Panc1 (cell line): Measurements from ENCODE around the gene ATP6V1C2. TPM values are rescaled to one million over a fixed set of nuclear protein-coding genes. Genes with fewer than 3 reads are reported as not detected.

ENCODE experiments used
- ATAC-seq: fragments of 200-7000 bp; cut with Tn5 transposase; 2 replicates; pipeline ENCODE4 v1.9.1; 2020; ENCODE audit warnings: mild to moderate bottlenecking, moderate library complexity
- BruUV-seq: library from RNA; stranded (reverse); fragments of 400-500 nt; replicated peaks from 2 replicates; lab custom pipeline; 2021; lab: Mats Ljungman, UMichigan
- CTCF ChIA-PET: fragments of 300-600 bp; sonication (Branson Sonifier 250); formaldehyde crosslinking; loops from one replicate; lab custom pipeline; 2022; ENCODE audit warnings: antibody characterized with exemption; lab: Charles Lee
- POLR2A ChIA-PET: fragments of 300-600 bp; sonication (Branson Sonifier 250); formaldehyde crosslinking; loops from one replicate; lab custom pipeline; 2022; ENCODE audit warnings: antibody characterized with exemption; lab: Charles Lee
- DNase-seq: peaks from one replicate; pipeline ENCODE4 v3.0.0-alpha.2; 2010; ENCODE audit warnings: low read depth, low spot score
- H3K27ac ChIP-seq: 2 replicates; pipeline ENCODE4 v1.5.1; 2011; ENCODE audit warnings: mild to moderate bottlenecking, low read length, inconsistent platforms
- H3K27me3 ChIP-seq: fragments of 200-500 bp; sonication (Bioruptor generic); 2 replicates; pipeline ENCODE4 v1.6.0; 2014; ENCODE audit warnings: low read length, inconsistent platforms; ENCODE audit not compliant: control insufficient read depth, insufficient read depth
- H3K36me3 ChIP-seq: fragments of 200-500 bp; sonication (Bioruptor generic); 2 replicates; pipeline ENCODE4 v1.5.1; 2014; ENCODE audit warnings: inconsistent platforms, mild to moderate bottlenecking, low read length, moderate library complexity; ENCODE audit not compliant: control insufficient read depth, insufficient read depth
- H3K4me1 ChIP-seq: 2 replicates; pipeline ENCODE4 v1.5.1; 2011; ENCODE audit warnings: inconsistent platforms, mild to moderate bottlenecking, low read length, moderate library complexity; ENCODE audit not compliant: control insufficient read depth, insufficient read depth
- H3K4me3 ChIP-seq, 2 experiments: 2 replicates each; pipeline ENCODE4 v1.5.1; 2011 to 2012; ENCODE audit warnings: low read depth in 2 of 2, low read length in 2 of 2, mild to moderate bottlenecking in 2 of 2, inconsistent platforms in 1 of 2, moderate library complexity in 1 of 2
- H3K9me3 ChIP-seq: fragments of 200-500 bp; sonication (Bioruptor generic); 2 replicates; pipeline ENCODE4 v1.5.1; 2014; ENCODE audit warnings: low read depth, mild to moderate bottlenecking, inconsistent platforms, low read length, moderate library complexity; ENCODE audit not compliant: control insufficient read depth, insufficient read depth
- CTCF ChIP-seq: fragments of 450-650 bp; IDR thresholded peaks from 2 replicates; pipeline ENCODE4 v1.5.1; 2017; ENCODE audit warnings: mild to moderate bottlenecking
- POLR2AphosphoS5 ChIP-seq: IDR thresholded peaks from 2 replicates; pipeline ENCODE4 v1.6.1; 2012; ENCODE audit warnings: mild to moderate bottlenecking, low read depth, low read length, moderate library complexity
- REST ChIP-seq, 2 experiments: IDR thresholded peaks; 2 replicates each; pipeline ENCODE4 v1.6.1; 2011 to 2012; ENCODE audit warnings: low read depth in 2 of 2, control low read depth in 1 of 2, low read length in 1 of 2, mild to moderate bottlenecking in 1 of 2, moderate library complexity in 1 of 2; ENCODE audit not compliant: insufficient read depth in 1 of 2
- SIN3A ChIP-seq: IDR thresholded peaks from 2 replicates; pipeline ENCODE4 v1.6.1; 2012; ENCODE audit warnings: low read depth, mild to moderate bottlenecking, low read length, moderate library complexity, borderline replicate concordance; ENCODE audit not compliant: insufficient read depth
- TCF7L2 ChIP-seq: IDR thresholded peaks from 2 replicates; pipeline ENCODE4 v1.6.1; 2011; ENCODE audit warnings: mild to moderate bottlenecking, low read depth, low read length, inconsistent platforms
- in situ Hi-C: cut with HindIII; loops from 2 replicates; pipeline ENCODE4 v1.10.0; 2016; ENCODE audit warnings: low sequenced_read_pairs, low pct_unique_long_range_greater_than_20kb
- intact Hi-C: fragments of 100-400 bp; cut with micrococcal nuclease; formaldehyde crosslinking; loops from one replicate; pipeline ENCODE4 v1.10.0; 2022; ENCODE audit not compliant: unreplicated experiment
- total RNA-seq: library from RNA; stranded (reverse); gene quantifications from one replicate; pipeline ENCODE4 v1.2.1, GENCODE V29; 2021; ENCODE audit not compliant: unreplicated experiment

Gene ATP6V1C2
- total RNA-seq, 1 experiment from 2014 or later = 0.54 TPM

- in situ Hi-C loops (no loop called here), intact Hi-C loops (no loop called here)
- no peaks in the 10 kb centered on the region for H3K9me3 ChIP-seq
- DNase-seq (no peak), ATAC-seq (no peak)
- H3K36me3 ChIP-seq = no peaks in the 10 kb centered on the region
- CTCF ChIA-PET = no interaction called here
- H3K4me3 ChIP-seq = no peak overlapping the region
- no TSS peak for BruUV-seq
- no peaks in the 10 kb centered on the region for H3K4me1 ChIP-seq
- POLR2A ChIA-PET = no interaction called here
- H3K27me3 ChIP-seq = peaks cover 5% of the 10 kb centered on the region
- TF ChIP-seq CTCF (no peak), TCF7L2 (no peak), POLR2AphosphoS5 (no peak), SIN3A (no peak)
- no peak overlapping the region for H3K27ac ChIP-seq
These were observed 99.7 kb downstream of the ATP6V1C2 start for GRCh38 chr2:10820978-10821695.

DNA sequence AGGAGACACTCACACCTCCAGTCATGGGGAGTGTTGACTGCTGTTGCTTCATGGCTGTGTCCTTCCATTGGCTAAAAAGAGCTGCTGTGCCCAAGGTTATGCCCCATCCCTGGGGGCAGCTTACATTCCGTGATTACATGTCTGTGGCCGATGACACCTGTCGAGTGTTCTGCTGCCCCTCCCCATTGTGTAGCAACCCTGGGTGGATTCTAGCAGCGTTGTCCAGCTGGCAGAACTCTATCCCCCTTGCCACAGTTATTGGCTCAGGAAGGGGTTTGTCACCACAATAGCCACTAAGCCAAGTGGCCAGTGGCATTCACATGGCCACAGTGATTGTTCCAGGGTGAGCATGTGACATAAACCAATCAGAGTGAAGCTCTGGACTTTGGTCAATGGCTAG lies 102.8 kb downstream of the ATP6V1C2 start:
- ChIA-PET CTCF (interaction anchor here (0.7 kb wide), 1 partner anchor 640 kb away, joined by 4 read pairs; no protein-coding TSS in a partner anchor), POLR2A (no interaction called here)
- ATAC-seq = no peak
- H3K27ac ChIP-seq = no peak overlapping the region
- H3K36me3 ChIP-seq = no peaks in the 10 kb centered on the region
- no peaks in the 10 kb centered on the region for H3K9me3 ChIP-seq
- H3K27me3 ChIP-seq = peaks cover 5% of the 10 kb centered on the region
- no peak for DNase-seq
- in situ Hi-C loops = no loop called here
- TF ChIP-seq TCF7L2 = no peak
- TF ChIP-seq CTCF = no peak
- no peak for TF ChIP-seq REST (IDR thresholded peaks at IDR 0.05; ENCODE audit: insufficient read depth in 1 of 2, low read depth in 2 of 2, low read length in 1 of 2)
- TF ChIP-seq POLR2AphosphoS5 = no peak
- no peak for TF ChIP-seq SIN3A
- no peak overlapping the region for H3K4me3 ChIP-seq
- no TSS peak for BruUV-seq
- intact Hi-C loops = no loop called here
- H3K4me1 ChIP-seq = no peaks in the 10 kb centered on the region
